ENCODE results near the gene ESR1.

- TF ChIP-seq CTCF (IDR thresholded peaks at IDR 0.05) (no peak), POLR2A (IDR thresholded peaks at IDR 0.05) (no peak)
Observed at GRCh38 chr6:152087096-152087495, 279.6 kb downstream of the ESR1 start.
